Stimulated activated CD8-positive, alpha-beta memory T cell treated with anti-CD3 and anti-CD28 coated beads, Interleukin-2, amount 100 ng/mL, for 1 hour (primary cell): Measurements from ENCODE around the gene CTBP2.

ENCODE experiments used
- DNase-seq, 2 donors: peaks; one replicate each; pipeline ENCODE4 v3.0.0-alpha.2; 2020; ENCODE audit warnings: low read depth in 2 of 2

The CTBP2 gene

DNA sequence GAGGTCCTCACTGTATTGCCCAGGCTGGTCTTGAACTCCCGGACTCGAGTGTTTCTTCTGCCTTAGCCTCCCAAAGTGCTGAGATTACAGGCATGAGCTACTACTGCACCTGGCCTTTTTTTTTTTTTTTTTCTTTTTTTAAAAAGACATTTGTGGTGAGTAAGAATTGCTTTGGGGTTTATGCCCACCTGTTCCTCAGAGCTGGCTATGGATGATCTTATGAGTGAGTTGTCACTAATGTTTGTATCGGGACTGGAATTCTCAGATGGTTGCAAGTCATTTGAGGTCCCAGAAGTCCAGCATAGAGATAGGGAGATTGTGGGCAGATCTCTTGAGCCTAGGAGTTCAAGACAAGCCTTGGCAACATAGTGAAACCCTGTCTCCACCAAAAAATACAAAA lies 183.2 kb downstream of the CTBP2 start:
- no peak for DNase-seq

DNA sequence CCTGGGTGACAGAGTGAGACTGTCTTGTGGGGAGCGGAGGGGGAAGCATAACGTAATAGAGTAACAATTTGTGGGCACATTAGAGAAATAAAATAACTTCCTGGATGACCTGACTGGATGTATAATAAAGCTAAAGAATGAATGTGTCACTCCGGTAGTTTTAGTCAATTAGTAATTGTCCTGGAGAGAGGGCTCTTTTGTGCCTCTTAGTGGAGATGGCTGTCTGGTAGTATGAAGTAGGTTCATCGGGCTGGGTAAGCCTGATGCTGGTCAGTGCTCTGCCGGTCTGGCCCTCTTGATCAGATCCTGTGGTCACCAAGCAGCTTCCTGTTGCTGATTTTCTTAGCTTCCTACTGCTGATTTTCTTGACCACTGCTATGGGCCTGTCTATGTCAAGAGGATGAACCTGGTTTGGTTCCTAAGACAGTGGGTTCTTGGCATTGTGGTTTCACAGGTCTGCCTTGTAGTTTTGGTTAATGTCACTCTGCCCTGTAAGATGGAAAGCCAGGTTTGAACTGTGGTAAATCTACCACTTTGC lies 184.3 kb downstream of the CTBP2 start:
- DNase-seq, result no peak

DNA sequence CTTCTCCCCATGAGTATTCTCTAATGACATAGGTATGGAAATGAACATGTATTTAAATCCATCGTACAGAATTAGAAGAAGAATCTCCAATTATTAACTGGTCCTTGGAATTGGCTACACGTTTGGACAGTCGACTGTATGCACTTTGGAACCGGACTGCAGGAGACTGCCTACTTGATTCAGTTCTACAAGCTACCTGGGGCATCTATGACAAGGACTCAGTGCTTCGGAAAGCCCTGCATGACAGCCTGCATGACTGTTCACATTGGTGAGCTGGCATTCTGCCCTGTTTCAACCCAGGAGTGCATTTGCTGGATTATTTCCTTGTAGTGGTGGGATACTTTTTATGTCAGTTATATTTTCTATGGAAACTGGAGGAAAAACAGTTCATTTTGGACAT lies 186.2 kb downstream of the CTBP2 start:
- DNase-seq, result no peak

DNA sequence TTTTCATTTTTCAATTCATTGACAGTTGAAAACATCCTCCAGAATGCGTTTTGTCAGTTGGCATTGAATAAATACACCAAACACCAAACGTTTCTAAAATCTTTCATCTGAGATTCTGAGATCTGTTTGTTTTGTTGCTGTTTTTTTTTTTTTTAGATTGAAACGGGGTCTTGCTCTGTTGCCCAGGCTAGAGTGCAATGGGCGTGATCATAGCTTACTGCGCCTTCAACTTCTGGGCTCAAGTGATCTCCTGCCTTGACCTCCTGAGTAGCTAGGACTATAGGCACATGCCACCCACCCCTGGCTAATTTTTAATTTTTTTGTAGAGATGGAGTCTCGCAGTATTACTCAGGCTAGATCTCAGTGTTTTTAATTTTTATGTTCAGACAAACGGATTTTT lies 187.7 kb downstream of the CTBP2 start:
- DNase-seq, result no peak

DNA sequence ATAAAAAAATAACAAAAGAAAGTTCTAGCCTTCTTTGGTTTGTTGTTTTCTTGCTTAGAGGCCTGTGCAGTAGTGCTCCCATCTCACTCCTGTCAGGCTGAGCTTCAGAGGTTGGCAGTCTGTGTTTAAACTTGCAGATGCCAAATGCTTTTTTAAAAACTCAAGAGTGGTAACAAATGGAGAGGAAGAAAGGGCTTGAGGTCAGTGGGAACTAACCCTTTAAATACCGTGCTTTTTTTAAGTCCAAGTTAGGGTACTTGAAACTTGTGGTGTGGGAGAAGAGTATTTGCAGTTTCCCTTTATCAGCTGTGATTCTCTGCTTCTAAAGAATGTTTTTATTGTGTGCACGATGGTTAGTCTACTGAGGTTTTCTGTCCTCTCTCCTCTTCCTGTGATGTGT lies 189.1 kb downstream of the CTBP2 start:
- no peak for DNase-seq

DNA sequence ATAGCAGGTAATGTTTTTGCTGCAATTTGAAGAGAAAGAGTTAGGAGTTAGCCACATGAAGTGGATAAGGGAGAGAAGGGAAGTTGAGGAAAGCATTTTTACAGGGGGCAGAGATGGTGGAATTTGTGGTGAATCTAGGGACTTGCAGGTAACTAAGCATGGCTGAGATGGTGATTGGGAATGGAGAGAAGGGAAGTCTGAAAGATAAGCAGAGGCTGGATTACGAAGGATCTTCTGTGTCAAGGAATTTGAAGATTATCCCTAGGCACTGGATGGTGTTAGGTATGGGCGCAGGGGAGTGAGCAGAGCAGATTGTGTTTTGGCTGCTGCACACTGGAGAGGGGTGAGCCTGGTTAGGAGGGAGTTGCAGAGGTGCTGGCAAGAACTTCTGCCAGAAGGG lies 193.1 kb downstream of the CTBP2 start:
- no peak for DNase-seq

DNA sequence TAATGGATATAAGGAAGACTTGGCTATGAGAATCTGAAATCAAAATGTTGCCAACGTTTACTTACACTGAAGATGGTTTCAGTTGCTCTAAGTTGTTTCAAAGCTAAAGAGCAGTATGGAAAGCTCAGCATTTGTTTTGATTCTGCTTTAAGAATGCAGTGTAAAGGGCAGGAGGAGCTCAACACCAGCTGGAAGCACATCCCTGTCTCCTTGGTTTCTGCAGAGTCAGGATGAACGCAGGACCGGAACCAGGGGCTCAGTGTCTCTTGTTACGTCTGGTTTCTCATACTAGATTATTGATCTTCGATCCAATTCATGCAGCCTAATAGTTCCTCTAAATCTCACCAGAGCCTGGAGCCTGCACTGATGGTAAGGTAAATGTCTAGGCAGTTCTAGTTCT lies 194.4 kb downstream of the CTBP2 start:
- no peak for DNase-seq

DNA sequence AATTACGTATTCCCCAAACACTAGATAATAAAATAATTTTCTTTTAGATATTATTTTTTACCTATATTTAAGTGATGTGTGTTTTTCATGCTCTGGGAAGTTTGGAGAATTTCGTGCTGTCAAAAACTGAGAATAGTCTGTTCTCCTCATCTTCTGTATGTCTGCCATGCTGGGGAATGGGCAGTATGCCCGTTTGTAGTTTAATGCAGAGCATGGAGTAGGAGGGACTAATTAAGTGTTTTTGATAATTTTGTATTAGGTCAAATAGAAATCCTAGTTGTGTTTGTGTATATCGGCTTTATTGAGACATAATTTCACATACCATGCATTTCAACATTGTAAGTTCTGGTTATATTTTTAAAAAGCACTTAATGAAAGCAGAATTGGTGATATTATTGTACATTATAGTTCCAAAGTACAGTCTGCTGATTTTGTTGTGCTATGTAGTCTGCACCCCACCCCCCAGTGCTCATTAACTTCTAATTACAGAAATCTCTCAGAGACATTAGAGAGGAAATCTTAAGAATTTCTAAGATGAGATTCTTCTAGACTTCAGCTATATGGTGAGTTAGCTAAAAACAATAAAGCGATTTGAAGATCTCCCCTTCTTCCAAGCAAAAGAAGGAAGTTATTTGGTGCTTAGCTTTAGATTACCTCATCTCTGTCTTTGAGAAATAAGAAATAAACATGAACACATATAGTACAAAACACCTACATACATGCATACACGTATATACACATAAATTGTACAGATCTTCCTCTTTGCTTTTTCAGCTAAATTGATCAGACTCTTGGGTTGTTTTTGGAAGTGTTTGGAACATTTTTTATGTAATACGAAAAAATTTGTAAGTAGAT lies 196.3 kb downstream of the CTBP2 start:
- DNase-seq, result no peak

DNA sequence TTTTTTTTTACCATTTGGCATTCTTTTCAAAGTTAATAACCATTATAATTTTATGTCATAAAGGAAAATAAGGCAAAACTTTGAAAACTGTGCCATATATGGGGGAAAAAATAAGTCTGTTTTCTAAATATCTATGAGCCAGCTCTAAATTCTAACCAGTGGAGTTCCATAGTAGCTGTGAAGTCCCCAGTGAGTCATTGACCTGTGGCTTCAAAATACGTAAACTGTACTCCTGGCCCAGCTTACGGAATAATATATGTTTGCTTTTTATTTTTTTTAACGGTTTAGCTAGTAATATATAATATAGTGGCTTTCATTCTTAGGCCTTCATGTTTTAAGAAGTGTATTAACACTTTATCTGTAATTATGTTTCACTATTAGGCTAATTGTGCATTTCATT lies 197.9 kb downstream of the CTBP2 start:
- no peak for DNase-seq

DNA sequence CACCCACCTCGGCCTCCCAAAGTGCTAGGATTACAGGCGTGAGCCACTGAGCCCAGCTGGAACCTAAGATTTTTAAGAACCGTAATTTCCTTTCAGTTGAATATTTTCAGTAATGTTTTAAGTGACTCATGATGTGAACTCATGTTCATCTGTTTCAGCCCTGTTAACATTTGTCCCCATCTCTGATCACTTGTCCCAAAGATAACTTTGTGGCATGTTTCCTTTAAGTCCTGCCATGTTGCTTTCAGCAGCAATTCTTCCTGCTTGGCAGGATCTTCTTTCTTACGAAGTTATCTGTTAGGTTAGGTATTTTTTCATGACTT lies 199.2 kb downstream of the CTBP2 start:
- no peak for DNase-seq

DNA sequence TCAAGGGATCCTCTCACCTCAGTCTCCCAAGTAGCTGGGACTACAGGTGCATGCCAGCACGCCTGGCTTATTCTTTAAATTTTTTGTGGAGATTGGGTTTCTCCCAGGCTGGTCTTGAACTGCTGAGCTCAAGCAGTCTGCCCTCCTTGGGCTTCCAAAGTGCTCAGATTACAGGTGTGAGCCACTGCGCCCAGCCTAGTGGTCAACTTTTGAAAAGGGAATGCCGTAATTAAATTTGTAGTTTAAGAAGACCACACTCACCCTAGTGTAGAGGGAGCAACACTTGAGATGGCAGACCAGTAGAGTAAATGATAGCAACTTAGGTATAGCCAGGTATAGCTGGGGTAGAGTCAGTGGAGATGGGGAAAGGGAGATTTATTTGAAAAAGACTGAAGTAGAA lies 200.8 kb downstream of the CTBP2 start:
- DNase-seq, result no peak

DNA sequence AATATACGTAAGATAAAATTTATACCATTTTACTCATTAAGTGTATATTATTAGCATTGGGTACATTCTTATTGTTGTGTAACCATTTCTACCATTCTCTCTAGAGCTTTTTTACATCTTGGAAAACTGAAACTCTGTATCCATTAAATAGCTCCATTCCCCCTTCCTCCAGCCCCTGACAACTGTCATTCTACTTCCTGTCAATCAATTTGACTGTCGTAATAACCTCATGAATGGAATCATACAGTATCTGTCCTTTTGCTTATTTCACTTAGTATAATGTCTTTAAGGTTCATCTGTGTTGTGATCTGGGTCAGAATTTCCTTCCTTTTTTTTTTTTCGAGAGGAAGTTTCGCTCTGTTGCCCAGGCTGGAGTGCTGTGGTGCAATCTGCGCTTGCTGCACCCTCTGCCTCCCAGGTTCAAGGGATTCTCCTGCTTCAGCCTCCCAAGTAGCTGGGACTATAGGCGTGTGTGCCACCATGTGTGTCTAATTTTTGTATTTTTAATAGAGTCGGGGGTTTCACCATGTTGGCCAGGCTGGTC lies 202.9 kb downstream of the CTBP2 start:
- DNase-seq, result no peak

DNA sequence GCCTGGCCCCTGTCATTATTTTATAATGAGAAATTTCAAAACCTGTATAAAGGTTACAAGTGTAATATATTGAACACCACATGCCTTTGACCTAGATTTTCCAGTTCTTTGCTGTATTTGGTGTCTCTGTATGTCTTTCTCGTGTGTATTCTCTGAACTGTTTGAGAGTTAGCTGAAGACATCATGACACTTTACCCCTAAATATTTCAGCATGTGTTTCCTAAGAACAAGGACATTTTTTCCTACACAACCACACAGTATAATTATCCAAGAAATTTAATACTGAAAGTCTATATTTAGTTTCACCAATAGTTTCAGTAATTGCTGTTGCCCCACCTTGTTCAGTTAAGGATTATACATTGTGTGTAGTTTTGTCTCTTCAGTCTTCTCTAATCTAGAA lies 203.6 kb downstream of the CTBP2 start:
- DNase-seq, result no peak

DNA sequence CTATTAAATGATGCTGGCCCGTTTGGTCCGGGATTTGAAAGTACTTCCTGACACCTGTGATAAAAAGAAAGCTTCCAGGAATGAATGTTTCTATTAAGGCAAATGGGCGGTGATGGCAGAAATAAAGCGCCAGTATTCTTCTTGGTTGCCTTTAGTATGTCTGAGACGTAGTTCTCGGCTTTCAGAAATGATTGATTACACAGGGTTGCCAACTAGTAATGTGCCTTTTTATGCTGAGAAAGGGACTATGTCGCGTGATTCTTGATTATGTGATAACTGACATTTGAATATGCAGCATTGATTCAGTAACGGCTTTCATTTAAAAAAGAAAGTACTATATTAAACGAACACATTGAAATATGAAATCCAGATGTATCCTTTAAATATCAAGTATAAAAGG lies 204.5 kb downstream of the CTBP2 start:
- no peak for DNase-seq

DNA sequence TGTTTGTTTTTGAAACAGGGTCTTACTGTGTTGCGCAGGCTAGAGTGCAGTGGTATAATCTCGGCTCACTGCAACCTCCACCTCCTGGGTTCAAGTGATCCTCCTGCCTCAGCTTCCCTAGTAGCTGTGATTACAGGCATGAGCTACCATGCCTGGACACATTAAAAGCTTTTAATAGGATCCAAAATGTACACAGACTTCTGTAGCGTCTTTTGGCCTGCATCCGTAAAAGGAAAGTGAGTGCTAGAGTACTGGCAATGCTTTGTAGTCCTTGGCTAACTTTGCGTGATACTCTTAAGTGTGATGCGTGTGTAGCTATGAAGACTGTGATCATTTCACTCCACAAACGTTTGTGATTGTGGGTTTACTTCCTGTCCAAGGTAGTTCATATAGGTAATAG lies 205.1 kb downstream of the CTBP2 start:
- DNase-seq, result no peak

DNA sequence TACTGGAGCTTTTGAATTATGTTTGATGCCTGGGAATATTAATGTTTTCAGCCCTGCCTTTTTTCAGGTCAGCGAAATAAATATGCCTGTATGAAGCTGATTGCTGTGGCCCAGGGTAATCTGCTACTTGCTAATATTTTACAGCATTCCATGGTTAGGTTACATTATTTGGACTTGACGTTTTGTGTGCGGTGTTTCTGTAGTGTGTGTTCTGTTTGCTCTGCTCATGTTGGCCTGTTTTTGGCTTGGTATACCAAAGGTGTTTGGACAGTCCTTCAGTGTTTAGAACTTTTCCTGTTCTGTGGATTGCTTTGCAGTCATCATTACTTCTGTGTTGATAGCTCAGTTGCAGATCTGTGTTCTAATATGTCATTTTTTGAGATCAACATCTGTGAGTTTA lies 206.9 kb downstream of the CTBP2 start:
- DNase-seq, result no peak

DNA sequence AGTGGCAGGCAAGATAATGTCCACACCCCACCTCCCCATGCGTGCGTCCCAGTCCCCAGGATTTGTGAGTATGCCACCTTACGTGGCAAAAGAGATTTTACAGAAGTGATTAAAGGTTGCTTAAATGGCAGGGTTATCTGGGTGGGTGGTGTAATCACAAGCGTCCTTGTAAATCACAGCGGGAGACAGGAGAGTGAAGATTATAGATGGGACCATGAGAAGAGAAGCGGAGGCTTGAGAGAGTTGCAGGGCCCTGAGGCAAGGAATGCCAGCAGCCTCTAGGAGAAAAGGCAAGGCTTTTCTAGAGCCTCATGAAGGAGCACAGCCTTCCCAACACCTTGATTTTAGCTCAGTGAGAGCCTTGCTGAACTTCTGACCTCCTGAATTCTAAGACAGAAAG lies 208.2 kb downstream of the CTBP2 start:
- DNase-seq, result no peak

DNA sequence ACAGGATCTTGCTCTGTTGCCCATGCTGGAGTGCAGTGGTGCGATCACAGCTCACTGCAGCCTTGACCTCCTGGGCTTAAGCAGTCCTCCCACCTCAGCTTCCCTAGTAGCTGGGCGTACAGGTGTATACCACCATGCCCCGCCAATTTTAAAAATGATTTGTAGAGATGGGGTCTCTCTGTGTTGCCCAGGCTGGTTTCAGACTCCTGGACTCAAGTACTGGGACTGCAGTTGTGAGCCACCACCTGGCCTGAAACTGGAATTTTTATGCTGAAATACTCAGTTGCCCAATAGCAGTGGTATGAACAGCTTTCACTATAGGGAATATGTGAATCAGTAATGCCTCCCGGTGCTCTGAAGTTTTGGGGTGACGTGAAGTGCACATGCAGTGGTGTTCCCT lies 210.8 kb downstream of the CTBP2 start:
- DNase-seq, result no peak

DNA sequence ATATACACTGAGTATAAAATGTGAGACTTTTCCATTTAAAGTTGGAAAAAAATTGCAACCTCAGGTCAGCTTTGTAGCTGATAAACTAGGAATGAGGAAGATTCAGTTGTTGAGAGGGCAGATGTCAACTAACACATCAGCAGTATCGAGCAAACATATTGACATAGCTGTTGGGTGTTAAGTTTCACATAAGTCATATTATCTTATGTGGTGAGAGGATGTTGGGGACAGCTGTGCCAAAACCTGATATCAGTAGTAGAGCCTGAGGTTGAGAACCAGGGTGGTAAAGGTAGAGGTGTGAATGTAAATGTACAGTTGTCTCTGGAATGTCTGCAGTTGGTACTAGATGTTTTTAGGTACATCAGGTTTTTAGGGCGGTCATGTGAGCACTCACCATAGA lies 213.4 kb downstream of the CTBP2 start:
- no peak for DNase-seq

DNA sequence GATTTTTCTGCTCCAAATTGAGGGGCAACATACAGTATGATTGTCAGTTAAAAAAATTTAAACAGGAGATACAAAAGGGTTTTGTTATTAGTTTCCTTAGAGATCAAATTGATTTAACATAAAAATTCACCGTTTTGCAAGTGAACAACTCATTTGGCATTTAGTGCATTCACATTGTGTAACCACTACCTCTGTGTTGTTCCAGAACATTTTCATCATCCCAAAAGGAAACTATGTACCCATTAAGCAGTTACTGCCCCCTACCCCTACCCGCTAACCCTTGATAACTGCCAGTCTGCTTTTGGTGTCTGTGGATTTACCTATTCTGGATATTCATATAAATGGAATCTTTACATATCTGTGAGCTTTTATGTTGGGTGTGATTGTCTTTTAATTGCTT lies 215.4 kb downstream of the CTBP2 start:
- no peak for DNase-seq

DNA sequence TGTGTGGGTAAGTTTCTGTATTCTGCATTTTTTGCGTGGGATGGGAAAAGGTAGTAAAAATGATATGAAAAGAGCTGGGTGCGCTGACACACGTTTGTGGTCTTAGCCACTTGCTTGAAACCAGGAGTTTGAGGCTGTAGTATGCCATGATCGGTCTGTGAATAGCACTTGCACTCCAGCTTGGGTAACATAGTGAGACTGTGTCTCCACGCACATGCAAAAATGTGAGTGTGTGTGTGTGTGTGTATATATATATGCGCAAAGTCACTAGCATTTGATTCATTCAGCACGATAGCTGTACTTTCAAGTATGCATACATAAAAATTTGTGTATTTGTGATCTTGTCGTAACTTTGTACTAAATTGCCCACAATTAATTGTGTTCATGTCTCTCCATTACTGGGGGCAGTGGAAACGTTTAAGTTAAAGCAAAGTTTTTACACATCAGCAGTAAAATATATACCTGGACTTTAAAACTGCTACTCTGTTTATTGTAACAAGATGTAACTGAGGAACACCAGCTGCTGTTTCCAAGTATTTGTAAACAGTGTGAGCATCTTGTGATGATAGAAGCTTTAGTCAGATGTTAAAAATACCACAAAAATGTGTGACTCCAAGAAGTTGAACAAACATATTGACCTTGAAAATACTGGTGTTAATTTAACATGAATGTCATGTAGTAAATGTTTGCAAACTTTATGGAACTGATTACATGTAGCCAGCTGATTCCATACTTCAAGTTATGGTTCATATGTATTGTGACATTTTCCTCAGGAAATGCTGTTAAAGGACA lies 216.9 kb downstream of the CTBP2 start:
- no peak for DNase-seq

DNA sequence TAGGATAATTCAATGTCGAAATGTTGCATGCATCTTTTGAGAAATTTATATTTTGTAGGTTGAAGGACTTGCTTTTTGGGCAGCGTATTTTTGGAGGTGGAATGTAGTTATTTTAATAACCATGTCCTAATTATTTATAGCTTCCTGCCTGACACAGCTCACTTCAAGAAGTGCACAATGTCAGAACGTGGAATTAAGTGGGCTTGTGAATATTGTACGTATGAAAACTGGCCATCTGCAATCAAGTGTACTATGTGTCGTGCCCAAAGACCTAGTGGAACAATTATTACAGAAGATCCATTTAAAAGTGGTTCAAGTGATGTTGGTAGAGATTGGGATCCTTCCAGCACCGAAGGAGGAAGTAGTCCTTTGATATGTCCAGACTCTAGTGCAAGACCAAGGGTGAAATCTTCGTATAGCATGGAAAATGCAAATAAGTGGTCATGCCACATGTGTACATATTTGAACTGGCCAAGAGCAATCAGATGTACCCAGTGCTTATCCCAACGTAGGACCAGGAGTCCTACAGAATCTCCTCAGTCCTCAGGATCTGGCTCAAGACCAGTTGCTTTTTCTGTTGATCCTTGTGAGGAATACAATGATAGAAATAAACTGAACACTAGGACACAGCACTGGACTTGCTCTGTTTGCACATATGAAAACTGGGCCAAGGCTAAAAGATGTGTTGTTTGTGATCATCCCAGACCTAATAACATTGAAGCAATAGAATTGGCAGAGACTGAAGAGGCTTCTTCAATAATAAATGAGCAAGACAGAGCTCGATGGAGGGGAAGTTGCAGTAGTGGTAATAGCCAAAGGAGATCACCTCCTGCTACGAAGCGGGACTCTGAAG lies 217.8 kb downstream of the CTBP2 start:
- no peak for DNase-seq
